ENCODE measurements around the gene AUTS2. TPM values are rescaled to one million over a fixed set of nuclear protein-coding genes. Genes with fewer than 3 reads are reported as not detected.

The AUTS2 gene
- total RNA-seq, 1 experiment from 2014 or later: 256 TPM

DNA sequence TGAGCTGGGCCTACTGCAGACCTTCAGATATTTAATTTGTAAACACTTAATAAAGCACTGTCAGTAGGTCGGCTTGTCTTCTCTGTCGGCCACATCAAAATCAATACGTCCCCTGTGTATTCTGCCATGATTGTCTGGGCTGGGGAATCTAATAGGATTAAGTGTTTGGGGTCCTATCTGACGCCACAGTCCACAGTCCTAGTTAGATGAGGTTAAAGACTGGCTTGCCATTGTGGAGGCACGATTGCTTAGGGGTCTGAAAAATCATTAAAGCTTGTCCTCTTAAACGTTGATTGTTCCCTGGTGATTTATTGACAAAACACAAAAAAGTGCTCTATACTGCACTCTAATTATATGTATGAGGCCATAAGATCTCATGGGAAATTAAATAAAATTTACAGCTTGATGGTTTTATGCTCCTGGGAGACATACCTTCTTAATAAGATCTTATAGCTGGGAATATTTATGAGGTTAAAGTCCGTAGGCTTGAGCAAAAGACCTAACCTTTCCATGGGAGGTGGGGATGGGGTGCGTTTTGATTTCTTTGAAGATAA, 883.4 kb downstream of the AUTS2 start:
- Histone ChIP-seq H2BK20ac (ENCODE audit: low read depth, low read length, poor library complexity, severe bottlenecking) (no peak overlapping the region), H3K9me3 (ENCODE audit: control insufficient read depth, low read depth, low read length) (no peaks in the 10 kb centered on the region), H2BK12ac (ENCODE audit: insufficient read length, low read depth, low read length) (no peak overlapping the region), H3K18ac (ENCODE audit: insufficient read length, low read depth, low read length) (no peak overlapping the region), H2BK5ac (ENCODE audit: insufficient read length, low read length) (no peak overlapping the region), H3K79me1 (ENCODE audit: insufficient read depth, low read depth, low read length, poor library complexity, severe bottlenecking) (no peaks in the 10 kb centered on the region), H2AK5ac (ENCODE audit: insufficient read length, low read length) (no peak overlapping the region), H3K4me2 (ENCODE audit: insufficient read depth, insufficient read length, low read length) (no peak overlapping the region), H3K9ac (ENCODE audit: extremely low read depth, insufficient read length, low read length) (no peak overlapping the region), H3K56ac (ENCODE audit: insufficient read length, low read depth, low read length) (no peak overlapping the region), H3K27ac (ENCODE audit: insufficient read length, low read depth, low read length) (no peak overlapping the region), H2BK120ac (ENCODE audit: low read depth, low read length, poor library complexity, severe bottlenecking) (no peak overlapping the region), H4K5ac (ENCODE audit: insufficient read length, low read depth, low read length) (no peak overlapping the region), H3K27me3 (ENCODE audit: insufficient read depth, low read length) (no peaks in the 10 kb centered on the region), H3K23me2 (ENCODE audit: insufficient read length, low read depth, low read length, poor library complexity, severe bottlenecking) (no peaks in the 10 kb centered on the region), H4K8ac (replicated peaks; ENCODE audit: insufficient read length, low read depth, low read length) (no peak overlapping the region), H3T11ph (ENCODE audit: low read length) (no peak overlapping the region), H2BK15ac (ENCODE audit: low read depth, low read length) (no peak overlapping the region), H3K23ac (ENCODE audit: insufficient read length, low read depth, low read length) (no peak overlapping the region), H3K4ac (ENCODE audit: low read depth, low read length) (no peak overlapping the region), H2AFZ (ENCODE audit: low read length) (no peak overlapping the region), H4K20me1 (ENCODE audit: control insufficient read depth, insufficient read depth, insufficient read length) (no peaks in the 10 kb centered on the region), H4K91ac (ENCODE audit: insufficient read length, low read depth, low read length) (no peak overlapping the region), H3K4me1 (ENCODE audit: insufficient read depth, low read length) (no peaks in the 10 kb centered on the region), H3K14ac (ENCODE audit: insufficient read depth, low read length) (no peak overlapping the region), H3K79me2 (ENCODE audit: insufficient read depth, low read length) (no peaks in the 10 kb centered on the region)
- Mint-ChIP-seq H3K4me3 (no peak overlapping the region), H3K27ac (no peak overlapping the region; a peak in 1 of 7 replicates), H3K9me3 (peaks cover 3 to 4% of the 10 kb centered on the region in 2 experiments; a peak in 3 of 5 replicates), H3K36me3 (ENCODE audit: insufficient read depth in 1 of 3, low read depth in 3 of 3) (no peaks in the 10 kb centered on the region; a peak in 2 of 7 replicates), H3K4me1 (peaks cover 5 to 11% of the 10 kb centered on the region in 2 experiments), H3K27me3 (ENCODE audit: low read depth) (no peaks in the 10 kb centered on the region; the same call in 1 of the 2 replicates)
- no peak for DNase-seq
- TF ChIP-seq, protein P1, sequence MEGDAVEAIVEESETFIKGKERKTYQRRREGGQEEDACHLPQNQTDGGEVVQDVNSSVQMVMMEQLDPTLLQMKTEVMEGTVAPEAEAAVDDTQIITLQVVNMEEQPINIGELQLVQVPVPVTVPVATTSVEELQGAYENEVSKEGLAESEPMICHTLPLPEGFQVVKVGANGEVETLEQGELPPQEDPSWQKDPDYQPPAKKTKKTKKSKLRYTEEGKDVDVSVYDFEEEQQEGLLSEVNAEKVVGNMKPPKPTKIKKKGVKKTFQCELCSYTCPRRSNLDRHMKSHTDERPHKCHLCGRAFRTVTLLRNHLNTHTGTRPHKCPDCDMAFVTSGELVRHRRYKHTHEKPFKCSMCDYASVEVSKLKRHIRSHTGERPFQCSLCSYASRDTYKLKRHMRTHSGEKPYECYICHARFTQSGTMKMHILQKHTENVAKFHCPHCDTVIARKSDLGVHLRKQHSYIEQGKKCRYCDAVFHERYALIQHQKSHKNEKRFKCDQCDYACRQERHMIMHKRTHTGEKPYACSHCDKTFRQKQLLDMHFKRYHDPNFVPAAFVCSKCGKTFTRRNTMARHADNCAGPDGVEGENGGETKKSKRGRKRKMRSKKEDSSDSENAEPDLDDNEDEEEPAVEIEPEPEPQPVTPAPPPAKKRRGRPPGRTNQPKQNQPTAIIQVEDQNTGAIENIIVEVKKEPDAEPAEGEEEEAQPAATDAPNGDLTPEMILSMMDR (conservative IDR thresholded peaks at IDR 0.05): no peak
- WGBS (ENCODE audit: extremely low coverage, insufficient read length, low lambda C conversion rate): no CpG with 5 or more reads among the region's 8 CpGs

Data from H9 (cell line).